Renal pelvis (tissue), 4 donors: ENCODE results near the gene SLC5A10. TPM values are rescaled to one million over a fixed set of nuclear protein-coding genes. Genes with fewer than 3 reads are reported as not detected.

Experiments
- DNase-seq: peaks from one replicate; pipeline ENCODE4 v3.0.0-alpha.2; 2013
- polyA plus RNA-seq, 3 donors: library from polyadenylated mRNA; unstranded; fragments of 120-200 nt; gene quantifications; one replicate each; pipeline ENCODE4 v1.2.1, GENCODE V29; 2013; ENCODE audit not compliant: insufficient read length in 3 of 3

Gene SLC5A10
- polyA plus RNA-seq, 3 donors = 0.43 to 0.93 (median 0.55) TPM

GRCh38 chr17:19002805-19003542 is 51.0 kb downstream of the SLC5A10 start:
- DNase-seq = no peak

- DNase-seq = peak; percentile 38
Measured at GRCh38 chr17:19003543-19004420, 51.8 kb downstream of the SLC5A10 start.

- peak; percentile 40 for DNase-seq
Measured at GRCh38 chr17:19004421-19005136, 52.6 kb downstream of the SLC5A10 start, which contains the start of gene FAM83G. Gene FAM83G, minus strand, starts transcription at chr17:19004764. Its CDS starts 723 bp downstream, at chr17:19004041.

GRCh38 chr17:19005137-19005773 is 53.3 kb downstream of the SLC5A10 start:
- DNase-seq = no peak

GRCh38 chr17:19005789-19006430 is 53.9 kb downstream of the SLC5A10 start:
- DNase-seq = no peak

GRCh38 chr17:19006698-19007097 is 54.7 kb downstream of the SLC5A10 start:
- no peak for DNase-seq

- no peak for DNase-seq
Measured at GRCh38 chr17:19009970-19010369, 58.0 kb downstream of the SLC5A10 start.

GRCh38 chr17:19010729-19011505 is 59.0 kb downstream of the SLC5A10 start:
- DNase-seq = no peak

- DNase-seq = no peak
Measured at GRCh38 chr17:19011581-19011980, 59.6 kb downstream of the SLC5A10 start.

- DNase-seq = no peak
Measured at GRCh38 chr17:19012171-19013080, 60.5 kb downstream of the SLC5A10 start.

- no peak for DNase-seq
Measured at GRCh38 chr17:19013226-19013625, 61.3 kb downstream of the SLC5A10 start.

GRCh38 chr17:19013806-19014627 is 62.1 kb downstream of the SLC5A10 start:
- DNase-seq = no peak

GRCh38 chr17:19014628-19015215 is 62.8 kb downstream of the SLC5A10 start:
- no peak for DNase-seq

GRCh38 chr17:19015428-19015827 is 63.5 kb downstream of the SLC5A10 start:
- DNase-seq = no peak

- DNase-seq = no peak
Measured at GRCh38 chr17:19016297-19016696, 64.3 kb downstream of the SLC5A10 start.

GRCh38 chr17:19016881-19017280 is 64.9 kb downstream of the SLC5A10 start:
- no peak for DNase-seq

- no peak for DNase-seq
Measured at GRCh38 chr17:19017401-19017800, 65.4 kb downstream of the SLC5A10 start.
